NT2/D1 (cell line): ENCODE measurements around the gene AHCYL2.

Experiments used
- SUZ12 ChIP-seq: IDR thresholded peaks from 2 replicates; pipeline ENCODE4 v1.6.1; 2011; ENCODE audit not compliant: insufficient read length, insufficient read depth; ENCODE audit errors: extremely low read depth
- YY1 ChIP-seq: IDR thresholded peaks from 2 replicates; pipeline ENCODE4 v1.6.1; 2011; ENCODE audit not compliant: insufficient read length, insufficient read depth
- ZNF274 ChIP-seq: IDR thresholded peaks from 2 replicates; pipeline ENCODE4 v1.6.1; 2011; ENCODE audit warnings: mild to moderate bottlenecking, low read depth, low read length

DNA sequence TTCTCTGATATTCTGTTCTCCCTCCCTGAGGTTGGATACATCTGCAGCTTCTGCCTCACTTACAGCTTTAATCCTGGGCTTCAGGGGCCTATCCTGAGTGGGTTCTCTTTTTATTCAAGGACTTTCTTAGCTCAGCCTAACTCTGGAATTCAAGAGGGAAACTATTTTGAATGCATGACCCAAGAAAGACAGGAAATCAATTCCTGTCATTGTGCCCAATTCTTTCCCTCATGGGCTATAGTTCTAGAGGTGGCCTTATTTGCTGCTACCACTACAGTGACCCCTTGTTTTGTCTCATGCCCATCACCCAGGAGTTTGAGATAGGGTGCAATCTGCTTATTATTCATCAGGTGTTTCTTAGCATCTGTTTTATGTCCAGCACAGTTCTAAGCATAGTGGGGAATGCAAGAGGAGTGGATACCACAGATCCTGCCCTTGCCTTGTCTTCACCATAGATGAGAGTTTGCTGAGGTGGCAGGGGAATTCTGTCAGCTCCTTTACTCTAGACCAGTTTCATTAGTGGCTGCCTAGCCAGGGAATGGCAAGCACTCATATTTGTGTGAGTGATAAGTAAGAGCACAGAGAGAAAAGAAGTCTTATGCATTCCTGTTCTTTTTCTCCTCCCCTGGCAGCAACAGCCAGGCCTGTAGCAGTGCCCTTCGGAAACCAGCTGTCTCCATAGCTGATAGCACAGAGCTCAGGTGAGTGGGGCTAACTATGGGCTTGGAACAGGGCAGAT is 228.8 kb downstream of the AHCYL2 start:
- TF ChIP-seq ZNF274 (no peak), YY1 (no peak), SUZ12 (no peak)
